HEK293T (cell line): ENCODE measurements around the gene NT5DC1.
"Not testable (repeated sequence)": the region's sequence is repeated elsewhere in the genome, so short reads cannot be mapped to it uniquely, and the experiment has no call there.

Experiments
- CTCF ChIA-PET: fragments of 350-600 bp; formaldehyde crosslinking; extraction: SDS; loops from one replicate; lab custom pipeline; 2021; ENCODE audit warnings: antibody characterized with exemption, inconsistent platforms; lab: Yijun Ruan, JAX
- POLR2A ChIA-PET: fragments of 350-600 bp; formaldehyde crosslinking; extraction: SDS; loops from one replicate; lab custom pipeline; 2020; ENCODE audit warnings: antibody characterized with exemption, inconsistent platforms; lab: Yijun Ruan, JAX
- DNase-seq: peaks from one replicate; pipeline ENCODE4 v3.0.0; 2012; ENCODE audit warnings: mixed read lengths; ENCODE audit errors: extremely low spot score
- ARNT ChIP-seq: fragments of 450-650 bp; IDR thresholded peaks from 2 replicates; pipeline ENCODE4 v1.6.1; 2017; ENCODE audit warnings: mild to moderate bottlenecking
- BHLHE40 ChIP-seq: fragments of 450-650 bp; IDR thresholded peaks from 2 replicates; pipeline ENCODE4 v1.6.1; 2016; ENCODE audit warnings: mild to moderate bottlenecking, moderate library complexity, borderline replicate concordance
- CTBP1 ChIP-seq: fragments of 450-650 bp; IDR thresholded peaks from 2 replicates; pipeline ENCODE4 v1.6.1; 2016; ENCODE audit warnings: borderline replicate concordance
- ELF4 ChIP-seq: fragments of 450-650 bp; IDR thresholded peaks from 2 replicates; pipeline ENCODE4 v1.6.1; 2017; ENCODE audit warnings: antibody characterized with exemption
- FOXA1 ChIP-seq: fragments of 450-650 bp; IDR thresholded peaks from 2 replicates; pipeline ENCODE4 v1.6.1; 2016; ENCODE audit warnings: mild to moderate bottlenecking
- FOXK2 ChIP-seq: fragments of 450-650 bp; IDR thresholded peaks from 2 replicates; pipeline ENCODE4 v1.6.1; 2016; ENCODE audit warnings: mild to moderate bottlenecking
- FOXM1 ChIP-seq: fragments of 450-650 bp; IDR thresholded peaks from 2 replicates; pipeline ENCODE4 v1.6.1; 2017; ENCODE audit warnings: mild to moderate bottlenecking, borderline replicate concordance
- HDGF ChIP-seq: fragments of 450-650 bp; IDR thresholded peaks from 2 replicates; pipeline ENCODE4 v1.6.1; 2017; ENCODE audit warnings: antibody characterized with exemption, borderline replicate concordance
- L3MBTL2 ChIP-seq: fragments of 450-650 bp; conservative IDR thresholded peaks from 2 replicates; pipeline ENCODE4 v1.6.1; 2016; ENCODE audit warnings: mild to moderate bottlenecking
- LEF1 ChIP-seq: fragments of 450-650 bp; IDR thresholded peaks from 2 replicates; pipeline ENCODE4 v1.6.1; 2017; ENCODE audit warnings: mild to moderate bottlenecking, borderline replicate concordance
- NFRKB ChIP-seq: fragments of 450-650 bp; IDR thresholded peaks from 2 replicates; pipeline ENCODE4 v1.6.1; 2016; ENCODE audit warnings: mild to moderate bottlenecking, moderate library complexity
- SP1 ChIP-seq: fragments of 450-650 bp; IDR thresholded peaks from 2 replicates; pipeline ENCODE4 v1.6.1; 2017
- SUZ12 ChIP-seq: fragments of 450-650 bp; IDR thresholded peaks from 2 replicates; pipeline ENCODE4 v1.6.1; 2016; ENCODE audit warnings: mild to moderate bottlenecking
- TARDBP ChIP-seq: fragments of 450-650 bp; IDR thresholded peaks from 2 replicates; pipeline ENCODE4 v1.6.1; 2016
- ZNF384 ChIP-seq: fragments of 450-650 bp; IDR thresholded peaks from 2 replicates; pipeline ENCODE4 v1.6.1; 2016
- TF ChIP-seq, protein P1 (sequence below): fragments of 450-650 bp; IDR thresholded peaks from 2 replicates; pipeline ENCODE4 v1.6.1; 2016

Gene NT5DC1

DNA sequence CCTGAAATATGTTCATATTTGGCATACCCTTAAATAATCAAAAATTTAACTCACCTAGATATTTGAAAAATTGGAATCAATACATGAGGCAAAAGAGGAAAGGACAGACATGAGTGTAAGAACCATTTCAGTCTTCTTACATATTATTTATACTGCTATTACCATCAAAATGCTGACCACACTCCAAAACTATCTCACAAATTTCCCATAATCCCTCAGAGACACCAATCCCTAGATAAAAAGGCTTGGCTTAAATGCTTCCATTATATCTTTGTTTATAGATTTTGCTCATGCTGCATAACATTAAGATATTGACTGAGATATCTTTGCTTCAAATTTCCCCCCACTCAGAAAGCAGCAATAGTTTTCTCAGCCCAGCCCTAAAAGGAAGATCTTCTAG lies 11.7 kb upstream of the NT5DC1 start:
- ChIA-PET POLR2A (interaction anchor here (3.7 kb wide), 1 partner anchor 12 kb away, joined by 17 read pairs; the partner anchor contains the start of gene NT5DC1), CTCF (no interaction called here)
- no peak for DNase-seq
- TF ChIP-seq, protein P1, sequence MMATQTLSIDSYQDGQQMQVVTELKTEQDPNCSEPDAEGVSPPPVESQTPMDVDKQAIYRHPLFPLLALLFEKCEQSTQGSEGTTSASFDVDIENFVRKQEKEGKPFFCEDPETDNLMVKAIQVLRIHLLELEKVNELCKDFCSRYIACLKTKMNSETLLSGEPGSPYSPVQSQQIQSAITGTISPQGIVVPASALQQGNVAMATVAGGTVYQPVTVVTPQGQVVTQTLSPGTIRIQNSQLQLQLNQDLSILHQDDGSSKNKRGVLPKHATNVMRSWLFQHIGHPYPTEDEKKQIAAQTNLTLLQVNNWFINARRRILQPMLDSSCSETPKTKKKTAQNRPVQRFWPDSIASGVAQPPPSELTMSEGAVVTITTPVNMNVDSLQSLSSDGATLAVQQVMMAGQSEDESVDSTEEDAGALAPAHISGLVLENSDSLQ, result no peak
- no peak for TF ChIP-seq NFRKB
- TF ChIP-seq FOXA1, result no peak
- no peak for TF ChIP-seq TARDBP
- TF ChIP-seq SP1, result no peak
- TF ChIP-seq ARNT, result no peak
- no peak for TF ChIP-seq ZNF384
- no peak for TF ChIP-seq LEF1
- no peak for TF ChIP-seq HDGF
- no peak for TF ChIP-seq L3MBTL2
- no peak for TF ChIP-seq ELF4
- no peak for TF ChIP-seq BHLHE40
- no peak for TF ChIP-seq FOXK2
- TF ChIP-seq CTBP1, result no peak

DNA sequence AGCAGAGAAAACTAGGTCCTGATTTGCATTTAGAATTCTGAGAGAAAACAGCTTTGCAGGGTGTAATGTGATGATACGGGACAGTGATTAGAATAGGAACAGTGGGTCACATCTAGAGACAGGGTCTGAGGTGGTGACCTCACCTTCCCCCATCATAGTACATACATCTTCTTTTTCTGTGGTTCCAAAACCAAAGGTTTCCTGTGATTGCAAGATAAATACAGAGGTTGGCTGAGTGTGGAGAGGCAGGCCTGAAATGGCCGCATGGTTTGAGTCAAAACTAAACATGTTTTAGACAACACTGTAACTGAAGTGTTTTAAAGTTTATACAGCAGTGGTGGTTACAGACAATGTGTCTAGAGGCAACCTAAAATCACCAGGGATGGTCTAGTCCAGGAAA lies 10.4 kb upstream of the NT5DC1 start:
- no peak for DNase-seq
- POLR2A ChIA-PET, result no interaction called here
- CTCF ChIA-PET, result no interaction called here
- TF ChIP-seq L3MBTL2 (no peak), CTBP1 (no peak), BHLHE40 (no peak), SUZ12 (no peak), HDGF (no peak), ZNF384 (no peak), FOXA1 (no peak)
- TF ChIP-seq, protein P1, result no peak

DNA sequence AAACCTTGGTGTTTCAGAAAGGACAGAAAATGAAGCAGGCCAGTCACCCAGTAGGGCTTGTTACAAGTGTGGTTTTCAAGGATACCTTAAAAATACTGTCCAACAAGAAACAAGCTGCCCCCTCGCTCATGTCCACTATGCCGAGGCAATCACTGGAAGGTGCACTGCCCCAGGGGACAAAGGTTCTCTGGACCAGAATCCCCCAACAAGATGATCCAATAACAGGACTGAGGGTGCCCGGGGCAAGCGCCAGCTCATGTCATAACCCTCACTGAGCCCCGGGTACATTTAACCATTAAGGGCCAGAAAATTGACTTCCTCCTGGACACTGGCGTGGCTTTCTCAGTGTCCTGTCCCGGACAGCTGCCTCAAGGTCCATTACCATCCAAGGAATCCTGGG lies 6.6 kb upstream of the NT5DC1 start:
- TF ChIP-seq SP1 (no peak), ELF4 (no peak), NFRKB (no peak)
- DNase-seq, result no peak
- ChIA-PET POLR2A (no interaction called here), CTCF (no interaction called here)

DNA sequence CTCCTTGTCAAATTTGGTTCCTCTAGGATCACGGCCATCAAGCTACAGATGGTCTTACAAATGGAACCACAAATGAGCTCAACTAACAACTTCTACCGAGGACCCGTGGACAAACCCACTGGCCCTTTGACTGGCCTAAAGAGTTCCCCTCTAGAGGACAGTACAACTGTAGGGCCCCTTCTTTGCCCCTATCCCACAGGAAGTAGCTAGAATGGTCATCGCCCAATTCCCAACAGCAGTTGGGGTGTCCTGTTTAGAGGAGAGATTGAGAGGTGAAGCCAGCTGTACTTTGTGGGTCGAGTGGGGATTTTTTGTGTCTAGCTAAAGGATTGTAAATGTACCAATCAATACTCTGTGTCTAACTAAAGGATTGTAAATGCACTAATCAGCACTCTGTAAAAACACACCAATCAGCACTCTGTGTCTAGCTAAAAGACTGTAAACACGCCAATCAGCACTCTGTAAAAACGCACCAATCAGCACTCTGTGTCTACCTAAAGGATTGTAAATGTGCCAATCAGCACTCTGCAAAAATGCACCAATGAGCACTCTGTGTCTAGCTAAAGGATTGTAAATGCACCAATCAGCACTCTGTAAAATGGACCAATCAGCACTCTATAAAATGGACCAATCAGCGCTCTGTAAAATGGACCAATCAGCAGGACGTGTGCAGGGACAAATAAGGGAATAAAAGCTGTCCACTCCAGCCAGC lies 4.4 kb upstream of the NT5DC1 start:
- CTCF ChIA-PET, result interaction anchor here (0.6 to 1.2 kb wide), 4 partner anchors 36 to 943 kb away, joined by 3 to 4 read pairs (median 3); partner anchors contain the start of gene FRK
- DNase-seq, POLR2A ChIA-PET: not testable (repeated sequence)

DNA sequence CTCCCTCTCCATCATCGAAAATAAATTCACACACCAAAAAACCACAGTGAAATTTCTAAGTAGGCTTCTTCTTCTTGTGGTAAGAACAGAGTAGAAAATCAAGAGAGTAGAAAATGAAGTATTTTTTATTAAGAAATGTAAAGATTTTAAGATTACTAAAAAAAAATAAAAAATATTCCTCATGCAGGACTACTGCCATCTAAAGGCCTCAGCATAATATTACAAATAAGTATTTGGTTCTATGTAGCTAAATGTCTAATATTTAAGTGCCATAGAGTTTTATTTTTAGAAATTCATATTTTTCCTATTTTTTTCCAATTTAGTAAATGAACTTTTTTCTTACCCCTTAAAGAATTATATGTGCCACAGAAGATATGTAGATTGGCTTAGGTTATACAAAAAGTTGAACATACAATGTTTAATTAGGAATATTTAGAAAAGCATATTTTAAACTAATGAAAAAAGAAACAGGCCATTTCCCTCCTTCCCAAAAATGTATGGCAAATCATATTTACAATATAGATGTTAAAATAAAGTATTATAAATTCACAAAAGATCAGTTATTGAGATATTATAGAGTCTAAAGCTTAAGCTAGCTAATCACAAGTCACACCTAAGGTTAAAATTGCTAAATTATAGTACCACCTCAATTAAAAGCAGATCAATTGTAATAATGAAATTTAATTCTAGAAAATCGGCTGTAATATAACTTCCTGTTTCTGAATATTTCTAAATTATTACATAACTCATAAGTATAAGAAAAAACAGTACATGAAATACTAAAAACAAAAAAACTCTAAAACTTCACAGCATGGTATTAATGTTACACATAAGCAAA lies 3.5 kb upstream of the NT5DC1 start:
- no peak for TF ChIP-seq CTBP1
- peak; percentile 55 for TF ChIP-seq ZNF384
- no peak for TF ChIP-seq FOXA1
- TF ChIP-seq SUZ12, result no peak
- TF ChIP-seq ELF4, result no peak
- no peak for TF ChIP-seq L3MBTL2
- CTCF ChIA-PET, result interaction anchor here (0.5 to 1.2 kb wide), 6 partner anchors 9 to 495 kb away, joined by 3 to 4 read pairs (median 4); partner anchors contain the start of gene FRK
- DNase-seq, result no peak
- POLR2A ChIA-PET, result no interaction called here

DNA sequence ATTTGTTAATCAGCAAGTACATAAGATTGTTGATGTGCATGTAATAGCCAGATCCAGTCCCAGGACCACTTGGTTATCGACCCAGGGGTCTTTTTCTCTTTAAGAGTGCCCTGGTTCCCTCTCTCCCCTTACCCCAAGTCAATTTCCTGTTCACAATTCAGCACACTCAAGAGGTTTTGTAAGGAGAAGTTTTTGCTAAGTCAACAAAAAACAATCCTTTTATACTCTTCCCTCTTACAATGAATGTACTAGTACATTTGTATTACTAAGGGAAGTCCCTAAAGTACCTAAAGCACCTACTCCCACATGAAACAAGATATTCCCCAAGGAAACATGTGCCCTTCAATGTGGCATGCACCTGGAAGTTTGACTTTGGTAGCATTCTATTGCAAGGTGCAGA lies 1.6 kb upstream of the NT5DC1 start:
- POLR2A ChIA-PET, result no interaction called here

DNA sequence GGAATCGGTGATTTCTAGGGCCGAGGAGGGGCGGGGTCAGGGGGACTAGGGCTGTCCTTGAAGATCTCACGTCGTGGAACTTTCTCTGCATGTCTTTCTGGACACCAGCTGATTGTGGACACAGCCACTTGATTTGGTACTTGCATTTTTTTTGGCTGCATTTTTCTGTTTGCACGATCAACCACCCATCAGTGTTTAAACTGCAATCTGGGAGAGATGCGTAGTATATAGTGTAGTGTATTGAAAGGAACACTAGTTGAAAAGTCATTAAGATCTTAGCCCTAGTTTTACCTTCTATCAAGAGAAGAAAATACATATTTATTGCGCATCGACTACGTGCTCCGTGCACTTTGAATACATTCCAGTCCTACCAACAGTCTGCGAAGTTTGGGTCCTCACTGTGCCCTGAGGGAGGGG lies 657 bp downstream of the NT5DC1 start:
- no peak for DNase-seq
- ChIA-PET CTCF (interaction anchor here (1.0 to 3.2 kb wide), 3 partner anchors 11 to 320 kb away, joined by 3 to 26 read pairs (median 3); no protein-coding TSS in a partner anchor), POLR2A (interaction anchor here (0.8 to 2.2 kb wide), 20 partner anchors 9 to 469 kb away, joined by 3 to 24 read pairs (median 4); partner anchors contain the start of gene CALHM5)
- TF ChIP-seq SUZ12 (no peak), HDGF (no peak), NFRKB (no peak), FOXA1 (no peak), CTBP1 (no peak), LEF1 (no peak), ZNF384 (no peak), ARNT (no peak), SP1 (no peak), FOXK2 (no peak), TARDBP (no peak)
- TF ChIP-seq, protein P1, result no peak

More for the DNA sequence above, 1.6 kb upstream of the NT5DC1 start:
- DNase-seq, result no peak
- TF ChIP-seq ELF4, result no peak
- TF ChIP-seq ARNT, result no peak
- no peak for TF ChIP-seq SUZ12
- no peak for TF ChIP-seq FOXK2
- TF ChIP-seq FOXM1, result no peak
- TF ChIP-seq CTBP1, result no peak
- no peak for TF ChIP-seq HDGF
- TF ChIP-seq ZNF384, result no peak
- no peak for TF ChIP-seq NFRKB
- no peak for TF ChIP-seq SP1
- CTCF ChIA-PET, result no interaction called here
